HUDEP-2 (cell line): ENCODE measurements around the gene MSH6.
A peak's percentile ranks its signal among the peaks of the same experiment; 100 is the strongest.

ENCODE experiments used
- DNase-seq, 76 experiments: peaks; one replicate each; lab custom pipeline; 2025; ENCODE audit not compliant: unreplicated experiment in 76 of 76; lab: John Stamatoyannopoulos, UW

The MSH6 gene

DNA sequence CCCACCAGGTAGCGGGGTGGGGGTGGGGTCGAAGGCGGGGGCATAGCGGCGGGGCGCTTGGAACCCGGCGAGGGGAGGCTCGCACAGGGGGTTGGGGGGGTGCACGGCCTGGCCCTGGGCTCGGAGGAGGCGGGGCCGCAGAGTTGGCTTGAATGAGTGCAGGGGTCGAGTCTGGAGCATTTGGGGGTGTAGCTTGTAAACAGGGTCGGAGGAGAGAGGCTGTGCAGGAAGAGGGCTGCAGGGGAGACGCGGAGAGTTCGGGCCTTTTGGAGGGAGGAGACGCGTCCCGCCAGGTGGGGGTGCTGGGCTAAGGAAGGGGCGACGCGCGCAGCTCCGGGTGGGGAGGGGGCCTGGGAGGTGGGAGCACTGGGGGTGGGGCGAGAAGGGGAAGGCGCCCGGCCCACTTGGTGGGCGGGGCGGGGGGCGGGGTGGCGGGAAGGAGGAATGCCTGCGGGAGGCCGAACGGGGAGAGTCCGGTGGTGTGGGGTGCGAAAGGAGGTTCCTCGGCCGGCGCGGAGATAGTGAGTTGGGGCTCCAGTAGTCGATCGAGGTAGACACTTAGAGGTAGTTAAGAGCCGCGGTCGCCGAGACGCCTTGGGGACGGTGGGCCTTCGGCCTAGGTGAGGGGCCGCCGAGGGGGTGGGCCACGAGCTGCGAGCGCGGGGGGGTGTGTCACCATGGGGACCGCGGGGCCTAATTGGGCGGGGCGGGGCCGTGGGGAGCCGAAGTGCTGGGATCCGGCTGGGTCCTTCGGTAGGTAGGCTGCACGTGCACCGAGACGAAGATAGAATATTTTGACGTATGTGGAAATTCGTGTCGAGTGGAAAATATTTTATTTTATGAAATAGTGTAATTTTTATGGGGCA, 774 bp downstream of the MSH6 start:
- peak in 63 of 76 experiments; percentile 4 to 85 (median 61) for DNase-seq

DNA sequence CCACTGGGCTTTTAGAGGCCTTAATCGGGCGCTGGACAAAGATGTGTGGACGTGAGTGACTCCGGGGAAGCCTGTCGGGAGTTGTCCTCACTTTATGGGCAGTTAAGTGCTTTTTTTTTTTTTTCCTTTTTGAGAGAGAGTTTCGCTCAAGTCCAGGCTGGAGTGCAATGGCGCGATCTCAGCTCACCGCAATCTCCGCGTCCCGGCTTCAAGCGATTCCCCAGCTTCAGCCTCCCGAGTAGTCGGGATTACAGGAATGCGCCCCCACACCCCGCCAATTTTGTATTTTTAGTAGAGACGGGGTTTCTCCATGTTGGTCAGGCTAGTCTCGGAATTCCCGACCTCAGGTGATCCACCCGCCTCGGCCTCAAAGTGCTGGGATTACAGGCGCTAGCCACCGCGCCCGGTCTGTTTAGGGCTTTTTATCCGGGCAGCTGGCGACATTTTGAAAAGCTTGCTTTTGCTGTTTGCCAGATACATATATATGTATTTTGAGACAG, 1.5 kb downstream of the MSH6 start:
- DNase-seq, result no peak

DNA sequence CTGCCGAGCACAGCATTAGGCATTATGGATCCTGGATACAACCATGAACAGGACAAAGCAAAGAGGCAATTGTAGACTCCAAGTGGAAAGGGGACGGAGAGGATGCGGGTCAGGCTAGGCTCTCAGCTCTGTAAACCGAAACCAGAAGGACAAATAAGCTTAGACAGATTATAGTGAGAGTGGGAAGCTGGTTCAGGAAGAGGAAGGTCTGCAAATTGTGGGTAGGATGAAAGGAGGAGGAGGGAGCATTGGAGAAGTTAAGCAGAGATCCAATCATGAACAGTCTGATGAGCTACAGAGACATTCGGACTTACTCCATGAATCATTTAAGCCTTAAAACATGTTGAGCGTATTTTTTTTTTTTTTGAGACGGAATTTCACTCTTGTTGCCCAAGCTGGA, 3.0 kb downstream of the MSH6 start:
- DNase-seq, result no peak

DNA sequence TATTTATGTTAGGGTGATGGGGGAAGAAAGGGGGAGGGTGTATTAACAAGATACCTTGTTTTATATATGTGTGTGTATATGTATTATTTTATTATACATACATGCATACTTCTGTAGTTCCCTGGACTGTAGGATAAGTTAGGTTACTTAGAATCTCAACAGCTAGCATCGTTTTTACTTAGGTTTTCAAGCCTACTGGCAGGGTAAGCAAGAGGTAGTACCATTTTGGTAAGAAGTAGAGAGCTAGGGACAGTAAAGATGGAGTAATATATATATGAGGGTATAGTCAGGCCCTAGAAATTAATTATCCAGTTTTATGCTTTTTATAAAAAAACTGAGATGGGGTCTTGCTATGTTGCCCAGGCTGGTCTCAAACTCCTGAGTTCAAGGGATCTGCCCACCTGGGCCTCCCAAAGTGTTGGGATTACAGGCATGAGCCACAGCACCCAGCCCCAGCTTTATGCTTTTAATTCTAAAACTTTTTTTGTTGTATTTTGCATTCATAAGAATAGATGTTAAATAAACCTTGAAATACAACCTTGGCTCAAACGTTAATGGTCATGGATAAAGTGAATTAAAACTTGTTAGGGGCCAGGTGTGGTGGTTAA, 13.2 kb downstream of the MSH6 start:
- no peak for DNase-seq

DNA sequence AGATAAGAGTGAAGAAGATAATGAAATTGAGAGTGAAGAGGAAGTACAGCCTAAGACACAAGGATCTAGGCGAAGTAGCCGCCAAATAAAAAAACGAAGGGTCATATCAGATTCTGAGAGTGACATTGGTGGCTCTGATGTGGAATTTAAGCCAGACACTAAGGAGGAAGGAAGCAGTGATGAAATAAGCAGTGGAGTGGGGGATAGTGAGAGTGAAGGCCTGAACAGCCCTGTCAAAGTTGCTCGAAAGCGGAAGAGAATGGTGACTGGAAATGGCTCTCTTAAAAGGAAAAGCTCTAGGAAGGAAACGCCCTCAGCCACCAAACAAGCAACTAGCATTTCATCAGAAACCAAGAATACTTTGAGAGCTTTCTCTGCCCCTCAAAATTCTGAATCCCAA, 15.7 kb downstream of the MSH6 start:
- DNase-seq, result no peak

DNA sequence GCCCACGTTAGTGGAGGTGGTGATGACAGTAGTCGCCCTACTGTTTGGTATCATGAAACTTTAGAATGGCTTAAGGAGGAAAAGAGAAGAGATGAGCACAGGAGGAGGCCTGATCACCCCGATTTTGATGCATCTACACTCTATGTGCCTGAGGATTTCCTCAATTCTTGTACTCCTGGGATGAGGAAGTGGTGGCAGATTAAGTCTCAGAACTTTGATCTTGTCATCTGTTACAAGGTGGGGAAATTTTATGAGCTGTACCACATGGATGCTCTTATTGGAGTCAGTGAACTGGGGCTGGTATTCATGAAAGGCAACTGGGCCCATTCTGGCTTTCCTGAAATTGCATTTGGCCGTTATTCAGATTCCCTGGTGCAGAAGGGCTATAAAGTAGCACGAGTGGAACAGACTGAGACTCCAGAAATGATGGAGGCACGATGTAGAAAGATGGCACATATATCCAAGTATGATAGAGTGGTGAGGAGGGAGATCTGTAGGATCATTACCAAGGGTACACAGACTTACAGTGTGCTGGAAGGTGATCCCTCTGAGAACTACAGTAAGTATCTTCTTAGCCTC, 16.2 kb downstream of the MSH6 start:
- no peak for DNase-seq

DNA sequence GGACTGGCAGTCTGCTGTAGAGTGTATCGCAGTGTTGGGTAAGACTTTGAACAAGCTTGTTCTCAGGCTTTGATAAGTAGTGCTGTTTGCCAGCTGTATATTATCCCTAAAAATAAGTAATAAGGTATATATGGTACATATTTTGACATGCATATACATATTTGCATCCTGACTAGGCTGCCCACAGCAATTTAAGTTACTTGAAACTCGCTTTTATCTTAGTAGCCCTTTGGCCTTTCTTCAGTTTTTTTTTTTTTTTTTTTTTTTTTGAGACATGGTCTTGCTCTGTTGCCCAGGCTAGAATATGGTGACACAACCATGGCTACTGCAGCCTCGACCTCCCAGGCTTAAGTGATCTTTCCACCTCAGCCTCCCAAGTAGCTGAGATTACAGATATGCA, 18.2 kb downstream of the MSH6 start:
- no peak for DNase-seq

DNA sequence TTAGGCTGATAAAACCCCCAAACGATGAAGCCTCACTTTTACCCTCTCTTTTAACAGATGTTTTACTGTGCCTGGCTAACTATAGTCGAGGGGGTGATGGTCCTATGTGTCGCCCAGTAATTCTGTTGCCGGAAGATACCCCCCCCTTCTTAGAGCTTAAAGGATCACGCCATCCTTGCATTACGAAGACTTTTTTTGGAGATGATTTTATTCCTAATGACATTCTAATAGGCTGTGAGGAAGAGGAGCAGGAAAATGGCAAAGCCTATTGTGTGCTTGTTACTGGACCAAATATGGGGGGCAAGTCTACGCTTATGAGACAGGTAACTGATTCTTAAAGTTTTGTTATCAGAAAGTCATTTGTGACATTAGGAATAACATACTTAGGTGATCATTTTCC, 20.4 kb downstream of the MSH6 start:
- no peak for DNase-seq

DNA sequence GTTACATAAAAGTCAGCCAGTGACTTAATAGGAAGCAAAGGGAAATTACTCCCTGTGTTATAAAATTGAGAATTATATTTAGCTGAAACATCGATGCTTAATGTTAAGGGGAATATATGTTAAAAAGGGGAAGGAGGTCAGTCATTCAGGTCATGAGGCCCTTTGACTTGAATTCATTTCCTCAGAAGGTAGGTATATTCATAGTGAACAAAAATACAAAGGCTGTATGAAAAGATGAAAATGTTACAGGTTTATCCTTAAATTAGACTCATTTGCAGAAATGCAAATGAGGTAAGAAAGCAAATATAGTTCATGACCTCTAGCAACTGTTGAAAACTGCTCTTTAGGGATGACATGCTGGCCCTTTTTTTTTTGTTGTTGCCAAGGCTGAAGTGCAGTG, 20.8 kb downstream of the MSH6 start:
- no peak for DNase-seq

DNA sequence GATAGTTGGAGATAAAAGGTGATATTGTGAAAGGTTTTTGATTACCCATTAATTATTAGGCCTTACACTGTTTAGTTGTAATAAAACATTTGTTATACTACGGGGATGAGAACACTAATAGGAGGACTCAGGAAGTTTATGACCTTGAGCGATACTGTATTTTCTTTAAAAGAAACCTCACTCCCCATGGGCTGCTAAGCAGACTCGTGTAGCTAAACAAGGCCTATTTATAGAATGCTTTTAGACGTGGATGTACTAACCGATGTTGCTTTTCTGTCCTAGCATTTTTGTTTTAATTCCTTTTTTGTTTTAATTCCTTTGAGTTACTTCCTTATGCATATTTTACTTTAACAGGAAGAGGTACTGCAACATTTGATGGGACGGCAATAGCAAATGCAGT, 22.9 kb downstream of the MSH6 start:
- DNase-seq, result no peak

DNA sequence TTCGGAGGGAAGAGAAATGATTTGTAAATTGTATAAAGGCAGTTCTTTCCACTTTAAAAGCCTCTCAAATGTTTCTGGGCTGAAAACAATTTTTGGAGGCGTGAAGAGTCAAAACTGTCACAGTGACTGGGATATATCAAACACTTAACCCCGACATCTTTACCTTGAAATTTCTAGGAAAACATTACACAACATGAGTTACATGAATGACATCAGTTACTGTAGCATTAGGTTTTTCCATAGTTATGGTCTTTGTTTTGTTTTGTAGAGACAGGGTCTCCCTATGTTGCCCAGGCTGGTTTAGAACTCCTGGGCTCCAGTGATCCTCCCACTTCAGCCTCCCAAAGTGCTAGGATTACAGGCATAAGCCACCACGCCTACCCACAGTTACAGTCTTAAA, 25.7 kb downstream of the MSH6 start:
- DNase-seq, result no peak

DNA sequence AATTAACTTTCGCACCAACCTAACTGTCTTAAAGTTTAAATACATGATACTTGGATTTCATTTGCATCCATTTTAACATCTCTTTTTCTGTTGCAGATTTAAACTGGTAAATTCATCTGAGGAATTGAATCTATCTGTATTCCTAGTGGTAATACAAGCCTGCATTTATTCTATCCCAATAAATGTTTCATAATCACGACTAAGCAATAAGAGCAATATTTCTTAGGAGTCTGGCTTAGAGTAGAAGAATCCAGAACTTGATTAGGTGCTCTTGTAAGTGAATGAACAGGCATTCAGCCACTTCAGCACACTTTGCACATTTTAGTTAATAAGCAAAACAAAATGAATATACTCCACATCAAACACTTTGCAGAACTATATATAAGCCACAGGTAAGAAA, 27.0 kb downstream of the MSH6 start:
- no peak for DNase-seq

DNA sequence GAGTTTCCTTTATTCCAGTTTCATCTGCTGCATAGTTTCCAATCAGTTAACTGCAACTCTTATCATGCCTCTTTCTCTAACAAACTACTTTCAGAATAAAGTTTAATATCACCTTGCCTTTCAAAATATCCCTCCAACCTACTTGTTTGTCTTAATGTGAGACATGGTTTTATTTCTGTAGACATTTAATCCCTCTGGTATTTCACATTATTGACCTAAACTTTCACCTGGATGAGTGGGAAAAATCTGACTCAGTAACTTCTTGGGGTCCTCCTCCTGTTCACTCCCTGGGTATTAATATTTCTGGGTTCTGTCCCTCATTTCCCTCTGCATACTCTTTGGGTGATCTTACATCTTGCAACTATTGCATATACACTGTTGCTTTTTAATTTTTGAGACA, 27.9 kb downstream of the MSH6 start:
- no peak for DNase-seq

DNA sequence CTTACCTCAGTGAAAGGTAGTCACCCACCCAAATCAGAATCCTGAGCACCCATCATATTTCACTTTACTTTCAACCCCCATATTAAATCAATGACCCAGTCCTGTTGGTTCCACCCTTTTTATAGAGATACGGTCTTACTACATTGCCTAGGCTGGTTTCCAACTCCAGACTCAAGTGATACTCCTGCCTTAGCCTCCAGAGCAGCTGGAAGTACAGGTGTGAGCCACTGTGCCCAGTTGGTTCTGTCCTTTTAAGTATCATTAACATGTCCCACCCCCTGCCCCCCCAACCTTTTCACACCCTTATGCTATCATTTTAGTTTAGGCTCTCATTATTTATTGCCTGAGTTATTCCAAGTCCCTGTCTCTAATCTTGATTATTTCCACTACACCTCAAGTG, 28.7 kb downstream of the MSH6 start:
- DNase-seq, result no peak

DNA sequence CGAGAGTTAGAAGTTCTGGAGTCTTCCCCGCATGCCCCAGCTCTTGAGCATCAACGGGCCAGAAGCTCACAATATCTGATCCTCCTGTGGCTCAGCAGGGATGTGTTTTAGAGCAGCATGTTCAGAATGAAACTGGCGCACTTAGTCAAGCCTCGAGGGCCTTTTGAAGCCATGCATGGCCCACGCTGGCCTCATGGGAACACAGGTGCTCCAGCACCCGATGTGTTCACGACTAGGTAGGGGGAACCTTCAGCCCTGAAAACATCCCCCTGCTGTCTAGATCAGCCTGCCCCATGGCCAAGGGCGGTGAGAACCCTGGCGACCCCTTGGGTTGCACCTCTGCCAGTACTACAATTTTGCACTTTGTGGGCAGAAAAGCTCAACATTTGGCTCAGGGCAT, 32.8 kb downstream of the MSH6 start:
- no peak for DNase-seq

DNA sequence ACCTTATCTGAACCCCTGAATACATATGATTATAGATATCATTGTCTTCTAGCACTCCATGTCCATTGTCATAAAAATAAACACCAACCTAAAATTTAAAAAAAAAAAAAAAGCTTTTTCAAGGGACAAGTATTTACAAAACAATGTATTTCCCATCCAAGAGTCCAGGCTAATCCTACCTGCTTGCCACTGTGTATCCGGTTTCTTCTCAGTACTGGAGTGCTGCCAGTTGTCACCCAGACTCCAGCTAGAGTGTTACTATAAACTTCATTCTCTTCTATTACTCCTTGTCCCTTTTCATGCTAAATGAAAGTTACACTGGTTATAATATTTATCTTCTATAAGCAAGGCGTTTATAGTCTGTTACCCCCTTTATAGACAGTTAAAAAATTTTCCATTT, 35.8 kb downstream of the MSH6 start:
- DNase-seq, result no peak

DNA sequence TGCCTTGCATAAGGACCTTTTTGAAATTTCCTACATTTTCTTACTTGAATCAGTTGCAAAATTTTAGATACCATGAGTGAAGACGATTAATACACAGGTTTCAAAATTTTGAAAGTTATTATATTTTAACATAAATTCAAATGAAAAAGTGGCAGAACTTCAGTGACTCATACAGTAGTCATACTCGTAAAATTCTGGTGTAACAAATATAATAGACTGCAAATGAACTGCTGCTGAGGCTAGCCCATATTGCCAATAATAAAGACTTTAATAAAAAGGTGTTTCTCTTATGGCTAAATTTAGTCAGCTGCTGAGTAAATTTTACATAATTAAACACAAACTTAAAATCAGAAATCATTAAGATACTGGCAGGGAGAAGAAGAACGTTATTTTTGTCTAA, 36.9 kb downstream of the MSH6 start:
- no peak for DNase-seq

DNA sequence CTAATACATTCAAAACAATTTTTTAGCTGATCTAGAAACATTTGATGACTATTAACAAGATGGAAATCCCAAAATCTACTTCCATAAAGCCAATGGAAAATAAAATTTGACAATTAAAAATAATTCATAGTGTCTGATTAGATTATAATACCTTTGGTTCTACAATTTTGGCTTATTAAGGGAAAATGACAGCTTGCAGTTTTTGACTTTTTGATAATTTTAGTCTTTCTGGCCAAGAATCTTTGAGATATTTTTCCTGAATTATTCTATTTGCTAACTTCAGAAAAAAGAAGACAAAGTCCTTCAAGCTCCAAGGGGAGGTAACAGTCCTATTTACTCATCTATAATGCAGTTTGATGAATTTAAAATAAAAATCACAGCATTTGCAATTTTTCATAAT, 39.6 kb downstream of the MSH6 start:
- DNase-seq, result no peak

DNA sequence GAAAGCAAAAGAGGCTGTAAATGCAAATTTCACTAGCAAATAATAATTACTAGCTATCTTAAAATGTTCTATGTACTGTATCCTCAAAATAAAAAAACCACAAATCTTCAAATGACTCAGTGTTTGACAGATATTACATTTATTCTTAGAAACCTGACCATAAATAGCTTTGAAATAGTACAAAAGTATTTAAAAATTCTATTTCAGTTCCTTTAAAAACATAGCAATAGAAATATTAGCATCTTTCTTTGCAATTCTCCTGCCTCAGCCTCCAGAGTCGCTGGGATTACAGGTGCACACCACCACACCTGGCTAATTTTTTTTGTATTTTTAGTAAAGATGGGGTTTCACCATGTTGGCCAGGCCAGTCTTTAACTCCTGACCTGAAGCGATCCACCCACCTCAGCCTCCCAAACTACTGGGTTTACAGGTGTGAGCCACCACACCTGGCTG, 50.6 kb downstream of the MSH6 start:
- no peak for DNase-seq

DNA sequence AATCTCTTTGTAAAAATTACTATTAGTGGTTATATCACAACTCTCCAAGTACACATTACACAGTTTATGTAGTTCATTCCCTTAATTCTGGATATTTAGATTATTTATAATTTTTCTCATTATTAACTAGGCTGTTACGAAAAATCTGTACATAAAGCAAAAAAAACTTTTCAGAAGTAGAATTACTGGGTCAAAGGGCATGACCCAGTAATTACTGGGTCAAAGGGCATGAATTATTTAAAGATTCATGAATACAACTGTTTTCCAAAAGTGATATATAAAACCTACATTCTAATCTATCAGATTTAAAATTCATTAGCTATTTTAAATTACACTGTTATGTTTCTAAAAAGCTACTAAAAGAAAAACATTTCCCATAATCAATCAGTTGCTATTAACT, 55.3 kb downstream of the MSH6 start:
- DNase-seq, result no peak

DNA sequence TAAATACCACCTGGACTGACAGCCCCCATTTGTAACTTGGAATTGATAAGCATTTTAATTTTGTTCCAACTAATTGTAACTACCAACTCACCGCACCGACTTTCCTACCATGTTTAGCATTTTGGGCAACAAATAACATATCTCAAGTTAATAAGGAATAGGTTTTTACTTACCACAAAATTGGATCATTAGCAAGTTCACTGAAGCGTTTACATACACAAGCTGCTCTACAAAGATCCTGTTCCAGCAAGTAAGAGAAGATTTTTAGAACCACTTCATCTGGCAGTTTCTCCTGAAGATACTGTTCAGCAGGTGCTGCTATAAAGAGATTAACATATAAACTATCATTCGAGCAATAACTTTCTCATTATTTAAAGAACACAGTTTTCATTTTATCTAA, 55.7 kb downstream of the MSH6 start:
- DNase-seq, result no peak

DNA sequence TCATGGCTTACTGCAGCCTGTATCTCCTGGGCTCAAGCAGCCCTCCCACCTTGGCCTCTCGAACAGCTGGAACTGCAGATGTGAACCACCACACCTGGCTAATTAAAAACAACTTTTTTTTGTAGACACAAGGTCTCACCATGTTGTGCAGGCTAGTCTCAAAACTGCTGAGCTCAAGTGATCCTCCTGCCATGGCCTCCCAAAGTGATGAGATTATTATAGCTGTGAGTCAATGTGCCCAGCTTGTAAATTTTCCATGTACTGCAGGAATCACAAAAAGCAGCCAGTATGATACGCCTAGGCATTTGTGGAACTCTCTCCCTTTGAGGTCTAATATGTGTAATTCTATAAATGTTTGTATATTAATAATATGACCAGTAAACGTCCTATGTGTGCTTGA, 59.9 kb downstream of the MSH6 start:
- DNase-seq, result no peak
